H1 (cell line): ENCODE results near the gene CFAP54. TPM values are rescaled to one million over a fixed set of nuclear protein-coding genes. Genes with fewer than 3 reads are reported as not detected.

Experiments
- CTCF ChIA-PET: fragments of 300-600 bp; sonication (Branson Sonifier 250); formaldehyde crosslinking; loops from one replicate; lab custom pipeline; 2021; ENCODE audit not compliant: partially characterized antibody; lab: Charles Lee
- POLR2A ChIA-PET: fragments of 300-600 bp; sonication (Branson Sonifier 250); formaldehyde crosslinking; loops from one replicate; lab custom pipeline; 2021; ENCODE audit warnings: inconsistent platforms; ENCODE audit not compliant: partially characterized antibody; lab: Charles Lee
- DNase-seq, 2 experiments: peaks; one replicate each; pipeline versions ENCODE4 v3.0.0 to v3.0.0-alpha.2; 2010 to 2022; ENCODE audit warnings: low spot score in 2 of 2, low read depth in 1 of 2, mixed read lengths in 1 of 2
- FAIRE-seq: peaks from 2 replicates; lab custom pipeline; 2011; peaks lifted over from hg19 to GRCh38; lab: Jason Lieb, UNC
- H2AFZ ChIP-seq: 2 replicates; pipeline ENCODE4 v1.8.1; 2012; ENCODE audit warnings: low read length, inconsistent platforms
- H2AK5ac ChIP-seq: 2 replicates; pipeline ENCODE4 v1.6.1; 2013; ENCODE audit warnings: low read depth, low read length
- H2BK120ac ChIP-seq: replicated peaks from 2 replicates; pipeline ENCODE3; 2013; ENCODE audit warnings: low read depth, low read length, inconsistent platforms
- H2BK12ac ChIP-seq: 2 replicates; pipeline ENCODE4 v1.6.1; 2013; ENCODE audit warnings: low read depth, low read length
- H2BK15ac ChIP-seq: 2 replicates; pipeline ENCODE4 v1.6.1; 2013; ENCODE audit warnings: low read length
- H2BK20ac ChIP-seq: 2 replicates; pipeline ENCODE4 v1.6.1; 2013; ENCODE audit warnings: low read length
- H2BK5ac ChIP-seq: 2 replicates; pipeline ENCODE4 v1.6.1; 2013; ENCODE audit warnings: low read depth, low read length
- H3K14ac ChIP-seq: 2 replicates; pipeline ENCODE4 v1.6.1; 2013; ENCODE audit warnings: inconsistent platforms; ENCODE audit not compliant: insufficient read length
- H3K18ac ChIP-seq: 2 replicates; pipeline ENCODE4 v1.6.1; 2013; ENCODE audit warnings: low read length; ENCODE audit errors: extremely low read depth
- H3K23ac ChIP-seq: 2 replicates; pipeline ENCODE4 v1.6.1; 2013; ENCODE audit warnings: inconsistent platforms; ENCODE audit not compliant: insufficient read length
- H3K23me2 ChIP-seq: 2 replicates; pipeline ENCODE4 v1.6.1; 2013; ENCODE audit warnings: low read depth, low read length
- H3K27ac ChIP-seq: 2 replicates; pipeline ENCODE4 v1.6.1; 2011; ENCODE audit warnings: low read depth, low read length, inconsistent platforms
- H3K27me3 ChIP-seq, 4 experiments: replicated peaks in 1 of 4; 1 replicate in 1 of 4; 2 replicates in 3 of 4; pipeline versions ENCODE4 v1.6.1 to v1.8.1; 2011 to 2013; ENCODE audit warnings: low read length in 3 of 4, mild to moderate bottlenecking in 3 of 4, inconsistent platforms in 2 of 4, mixed read lengths in 2 of 4, moderate library complexity in 1 of 4; ENCODE audit not compliant: control insufficient read depth in 3 of 4, insufficient read depth in 3 of 4; ENCODE audit errors: extremely low read depth in 1 of 4
- H3K36me3 ChIP-seq, 4 experiments: 2 replicates each; pipeline versions ENCODE4 v1.6.1 to v1.8.1; 2011 to 2013; ENCODE audit warnings: mild to moderate bottlenecking in 4 of 4, low read length in 3 of 4, moderate library complexity in 2 of 4, control low read depth in 1 of 4, inconsistent platforms in 1 of 4; ENCODE audit not compliant: insufficient read depth in 4 of 4, control insufficient read depth in 2 of 4
- H3K4ac ChIP-seq: replicated peaks from 2 replicates; pipeline ENCODE3; 2013; ENCODE audit warnings: low read length, low read depth, mixed read lengths, inconsistent platforms; ENCODE audit not compliant: insufficient read length
- H3K4me1 ChIP-seq, 4 experiments: replicated peaks in 1 of 4; 1 replicate in 1 of 4; 2 replicates in 3 of 4; pipeline versions ENCODE4 v1.6.1 to v1.8.1; 2011 to 2013; ENCODE audit warnings: low read length in 3 of 4, inconsistent platforms in 2 of 4, mixed read lengths in 1 of 4; ENCODE audit not compliant: insufficient read depth in 4 of 4, control insufficient read depth in 3 of 4
- H3K4me2 ChIP-seq, 2 experiments: 2 replicates each; pipeline versions ENCODE4 v1.6.1 to v1.8.1; 2011 to 2013; ENCODE audit warnings: low read depth in 2 of 2, low read length in 2 of 2, control low read depth in 1 of 2, inconsistent platforms in 1 of 2, mild to moderate bottlenecking in 1 of 2; ENCODE audit not compliant: insufficient read depth in 1 of 2
- H3K4me3 ChIP-seq, 4 experiments: fragments of 200-600, 300-600 bp in 1 of 4; sonication (generic), shearing (Covaris generic), sonication (Bioruptor Twin) in 1 of 4; 2 replicates each; pipeline versions ENCODE4 v1.5.1 to v1.8.1; 2011 to 2016; ENCODE audit warnings: low read length in 4 of 4, low read depth in 3 of 4, control low read depth in 2 of 4, inconsistent platforms in 2 of 4, mild to moderate bottlenecking in 2 of 4, mixed read lengths in 1 of 4, moderate library complexity in 1 of 4; ENCODE audit not compliant: insufficient read depth in 2 of 4; ENCODE audit errors: extremely low read depth in 1 of 4
- H3K56ac ChIP-seq: replicated peaks from 2 replicates; pipeline ENCODE3; 2013; ENCODE audit warnings: low read depth, mild to moderate bottlenecking, mixed read lengths, low read length, inconsistent platforms; ENCODE audit not compliant: insufficient read length
- H3K79me1 ChIP-seq: 2 replicates; pipeline ENCODE4 v1.6.1; 2013; ENCODE audit warnings: low read depth, low read length, control low read depth
- H3K79me2 ChIP-seq, 2 experiments: 2 replicates each; pipeline versions ENCODE4 v1.6.1 to v1.8.1; 2012 to 2013; ENCODE audit warnings: low read length in 2 of 2, mild to moderate bottlenecking in 2 of 2, inconsistent platforms in 1 of 2; ENCODE audit not compliant: insufficient read depth in 2 of 2, control insufficient read depth in 1 of 2
- H3K9ac ChIP-seq, 4 experiments: replicated peaks in 1 of 4; 1 replicate in 1 of 4; 2 replicates in 3 of 4; pipeline versions ENCODE4 v1.6.1 to v1.8.1; 2011 to 2013; ENCODE audit warnings: low read depth in 3 of 4, low read length in 3 of 4, control low read depth in 2 of 4, mild to moderate bottlenecking in 2 of 4, moderate library complexity in 2 of 4, inconsistent platforms in 1 of 4; ENCODE audit errors: extremely low read depth in 1 of 4
- H3K9me3 ChIP-seq, 2 experiments: 2 replicates each; pipeline versions ENCODE4 v1.6.1 to v1.8.1; 2012 to 2013; ENCODE audit warnings: mild to moderate bottlenecking in 2 of 2, moderate library complexity in 2 of 2, control low read depth in 1 of 2, inconsistent platforms in 1 of 2, low read depth in 1 of 2, low read length in 1 of 2, mixed read lengths in 1 of 2; ENCODE audit not compliant: insufficient read depth in 2 of 2
- H4K20me1 ChIP-seq, 2 experiments: replicated peaks in 1 of 2; 2 replicates each; pipeline versions ENCODE3 to v1.8.1; 2011 to 2013; ENCODE audit warnings: inconsistent platforms in 2 of 2, low read length in 2 of 2, mild to moderate bottlenecking in 1 of 2; ENCODE audit not compliant: insufficient read depth in 2 of 2, control insufficient read depth in 1 of 2
- H4K5ac ChIP-seq: 2 replicates; pipeline ENCODE4 v1.6.1; 2013; ENCODE audit warnings: low read length, low read depth, mixed read lengths, inconsistent platforms; ENCODE audit not compliant: insufficient read length
- H4K8ac ChIP-seq: 2 replicates; pipeline ENCODE4 v1.8.0; 2013; ENCODE audit warnings: mild to moderate bottlenecking, moderate library complexity, low read length, inconsistent platforms; ENCODE audit not compliant: insufficient read depth; ENCODE audit errors: extremely low read depth
- H4K91ac ChIP-seq: replicated peaks from 2 replicates; pipeline ENCODE3; 2013; ENCODE audit warnings: low read length, mixed read lengths, inconsistent platforms; ENCODE audit not compliant: insufficient read length
- KDM1A ChIP-seq: fragments of 200-600, 300-600 bp; sonication (generic); IDR thresholded peaks from 2 replicates; pipeline ENCODE4 v1.7.1; 2016; ENCODE audit warnings: mild to moderate bottlenecking, low read length, borderline replicate concordance
- MAFK ChIP-seq: IDR thresholded peaks from 2 replicates; pipeline ENCODE4 v1.6.1; 2012; ENCODE audit warnings: low read depth, mild to moderate bottlenecking, improper control_type of control experiment, low read length
- polyA plus RNA-seq, 7 experiments: library from polyadenylated mRNA; depleted of rRNA in 3 of 7; stranded (reverse) in 5 of 7; unstranded in 2 of 7; fragments of >200 nt in 5 of 7; fragments of 200-250 nt in 2 of 7; gene quantifications; 1 replicate in 5 of 7; 2 replicates in 1 of 7; 4 replicates in 1 of 7; pipeline versions ENCODE4 v1.2.1 to v1.2.3, GENCODE V29; 2011 to 2013; ENCODE audit warnings: missing spikeins in 2 of 7, mixed read lengths in 2 of 7
- total RNA-seq: library from RNA; stranded (reverse); fragmentation: NEBNext Ultra II Directional; extraction: Animal tissue kit (Norgen Biotek cat#: 25700); gene quantifications from 2 replicates; pipeline ENCODE4 v1.2.1, GENCODE V29; 2021

The CFAP54 gene
- total and polyA plus RNA-seq, 2 of the 8 experiments (the other 6 are each of a cell fraction or from before 2014, with no cell fraction given), result 0.17 to 0.33 TPM

DNA sequence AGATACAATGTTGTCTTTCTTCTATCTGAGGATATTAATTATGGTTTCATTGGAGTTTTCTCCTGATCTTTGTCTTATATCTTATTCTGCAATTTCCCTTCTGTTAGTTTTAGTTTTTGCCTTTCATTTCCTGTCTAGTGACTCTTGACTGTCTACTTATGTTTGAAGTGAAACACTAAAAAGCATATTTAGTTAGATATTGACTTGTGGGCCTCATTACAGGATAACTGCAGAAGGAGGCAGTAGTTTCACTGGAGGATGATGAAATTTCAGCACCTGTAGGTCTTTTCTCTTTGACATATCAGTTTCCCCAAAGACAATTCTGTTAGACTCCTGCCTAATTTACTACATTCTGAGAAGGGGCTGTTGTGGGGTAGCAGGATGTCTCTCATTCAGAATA lies 320.1 kb downstream of the CFAP54 start:
- ChIA-PET CTCF (interaction anchor here (1.2 kb wide), 1 partner anchor 11 kb away, joined by 3 read pairs; no protein-coding TSS in a partner anchor), POLR2A (no interaction called here)
- Histone ChIP-seq H3K9me3 (no peaks in the 10 kb centered on the region), H3K79me2 (no peaks in the 10 kb centered on the region), H3K79me1 (no peaks in the 10 kb centered on the region), H2BK120ac (no peak overlapping the region), H3K27ac (no peak overlapping the region), H4K5ac (no peak overlapping the region), H3K18ac (no peak overlapping the region), H4K20me1 (no peaks in the 10 kb centered on the region), H2BK20ac (no peak overlapping the region), H3K14ac (no peak overlapping the region), H3K56ac (no peak overlapping the region), H3K23ac (no peak overlapping the region), H4K91ac (no peak overlapping the region), H3K27me3 (no peaks in the 10 kb centered on the region), H2BK5ac (no peak overlapping the region), H3K4me1 (peaks cover 0 to 3% (median 0%) of the 10 kb centered on the region in 4 experiments; a peak in 1 of 7 replicates), H4K8ac (no peak overlapping the region), H2AFZ (peak overlapping the region; percentile 93; the same call in 1 of the 2 replicates), H3K9ac (no peak overlapping the region), H3K4me2 (no peak overlapping the region), H3K4me3 (no peak overlapping the region), H2AK5ac (no peak overlapping the region), H3K36me3 (no peaks in the 10 kb centered on the region), H2BK15ac (no peak overlapping the region), H3K23me2 (no peaks in the 10 kb centered on the region), H2BK12ac (no peak overlapping the region), H3K4ac (no peak overlapping the region)
- DNase-seq (no peak), FAIRE-seq (no peak)
- TF ChIP-seq KDM1A (no peak), MAFK (no peak)
